HG03280 (cell line): ENCODE results near the gene MED9.
"Not testable (repeated sequence)": the region's sequence is repeated elsewhere in the genome, so short reads cannot be mapped to it uniquely, and the experiment has no call there.

Source experiments
- ATAC-seq: cut with Tn5 transposase; IDR thresholded peaks from one replicate; pipeline ENCODE4 v1.9.1; 2021; ENCODE audit warnings: mild to moderate bottlenecking, moderate library complexity; ENCODE audit not compliant: unreplicated experiment

Gene MED9, protein sequence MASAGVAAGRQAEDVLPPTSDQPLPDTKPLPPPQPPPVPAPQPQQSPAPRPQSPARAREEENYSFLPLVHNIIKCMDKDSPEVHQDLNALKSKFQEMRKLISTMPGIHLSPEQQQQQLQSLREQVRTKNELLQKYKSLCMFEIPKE

DNA sequence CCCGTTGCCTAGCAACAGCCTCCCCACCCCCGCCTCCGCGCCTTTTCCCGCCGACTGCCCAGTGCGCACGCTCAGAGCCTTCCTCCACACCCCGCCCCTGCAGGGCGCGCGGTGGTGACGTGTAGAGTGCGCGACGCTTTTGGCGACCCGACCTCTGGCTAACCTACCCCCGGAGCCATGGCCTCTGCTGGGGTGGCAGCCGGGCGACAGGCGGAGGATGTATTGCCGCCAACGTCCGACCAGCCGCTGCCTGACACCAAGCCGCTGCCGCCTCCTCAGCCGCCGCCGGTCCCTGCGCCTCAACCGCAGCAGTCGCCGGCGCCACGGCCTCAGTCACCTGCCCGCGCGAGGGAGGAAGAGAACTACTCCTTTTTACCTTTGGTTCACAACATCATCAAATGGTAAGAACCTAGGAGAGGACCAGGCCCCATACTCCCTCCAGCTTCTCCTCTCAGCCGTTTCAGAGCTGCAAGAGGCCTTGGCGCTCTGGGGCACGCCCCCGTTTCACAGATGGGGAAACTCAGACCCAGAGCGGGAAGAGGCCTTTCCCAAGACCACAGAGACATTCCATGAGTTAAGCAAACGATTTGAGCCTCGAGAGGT is at the start of gene MED9:
Gene MED9 (plus strand): TSS at position 136 of the 603 bp plus-strand sequence. CDS start 42 bp downstream, at position 178.
- ATAC-seq = peak; percentile 91

DNA sequence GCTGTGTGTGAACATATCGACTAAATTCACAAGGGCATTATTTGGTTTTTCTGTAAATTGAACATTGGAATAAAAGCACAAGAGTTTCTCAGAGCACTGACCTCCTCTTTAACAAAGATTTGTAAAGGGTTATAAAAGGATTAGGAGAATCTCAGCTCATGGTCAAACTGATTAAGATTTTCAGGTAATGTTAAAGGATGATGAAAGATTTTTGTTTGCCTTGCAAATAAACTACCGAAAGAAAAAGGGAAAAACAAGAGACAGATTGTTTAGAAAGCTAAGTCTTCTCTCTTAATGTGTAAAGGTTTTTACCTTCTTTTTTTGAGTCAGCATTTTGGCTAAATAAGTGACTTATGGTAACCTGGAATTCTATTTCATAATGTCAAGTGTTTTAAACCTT is 47.6 kb upstream of the MED9 start:
- ATAC-seq = no peak

DNA sequence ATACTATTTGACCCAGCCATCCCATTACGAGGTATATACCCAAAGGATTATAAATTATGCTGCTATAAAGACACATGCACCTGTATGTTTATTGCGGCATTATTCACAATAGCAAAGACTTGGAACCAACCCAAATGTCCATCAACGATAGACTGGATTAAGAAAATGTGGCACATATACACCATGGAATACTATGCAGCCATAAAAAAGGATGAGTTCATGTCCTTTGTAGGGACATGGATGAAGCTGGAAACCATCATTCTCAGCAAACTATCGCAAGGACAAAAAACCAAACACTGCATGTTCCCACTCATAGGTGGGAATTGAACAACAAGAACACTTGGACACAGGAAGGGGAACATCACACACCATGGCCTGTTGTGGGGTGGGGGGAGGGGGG is 45.9 kb upstream of the MED9 start:
- not testable (repeated sequence) for ATAC-seq

DNA sequence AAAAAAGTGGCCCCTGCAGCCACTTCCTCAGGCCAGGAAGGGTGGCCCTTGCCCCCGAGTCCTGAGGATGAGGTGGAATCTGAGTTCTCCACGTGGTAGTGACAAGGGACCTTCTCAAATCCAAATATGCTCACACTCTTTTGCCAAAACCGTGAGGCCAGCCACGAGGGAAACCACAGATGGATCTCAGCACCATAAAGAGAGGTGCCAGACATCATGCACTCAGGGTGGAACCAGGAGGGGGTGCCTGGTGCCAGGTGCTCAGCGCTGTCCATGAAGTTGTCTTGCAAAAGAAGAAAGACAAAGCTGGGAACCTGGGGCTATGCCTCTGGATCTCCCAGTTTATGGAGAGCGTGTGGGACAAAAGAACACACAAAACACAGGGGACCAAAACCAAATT is 45.2 kb upstream of the MED9 start:
- ATAC-seq = no peak

DNA sequence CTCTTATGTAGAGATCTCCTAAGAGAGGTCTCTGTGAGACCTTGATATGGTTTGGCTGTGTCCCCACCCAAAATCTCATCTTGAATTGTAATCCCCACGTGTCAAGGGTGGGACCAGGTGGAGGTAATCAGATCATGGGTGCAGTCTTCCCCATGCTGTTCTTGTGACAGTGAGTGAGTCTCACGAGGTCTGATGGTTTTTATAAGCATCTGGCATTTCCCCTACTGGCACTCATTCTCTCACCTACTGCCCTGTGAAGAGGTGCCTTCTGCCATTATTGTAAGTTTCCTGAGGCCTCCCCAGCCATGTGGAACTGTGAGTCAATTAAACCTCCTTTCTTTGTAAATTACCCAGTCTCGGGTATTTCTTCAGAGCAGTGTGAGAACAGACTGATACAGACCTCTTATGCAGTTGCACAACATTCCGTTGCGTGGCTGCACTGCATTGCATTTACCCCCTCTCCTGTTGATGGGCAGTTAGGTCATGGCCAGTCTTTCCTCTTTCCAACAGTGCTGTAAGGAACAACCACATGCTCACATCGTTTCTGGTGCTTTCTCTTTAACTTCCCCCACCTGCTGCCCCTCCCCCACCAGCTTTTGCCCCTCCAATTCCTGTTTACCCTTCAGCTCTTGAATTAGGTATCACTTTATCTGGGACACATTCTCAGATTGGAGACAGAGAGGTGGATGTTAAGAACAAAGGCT is 43.6 kb upstream of the MED9 start:
- ATAC-seq = no peak

DNA sequence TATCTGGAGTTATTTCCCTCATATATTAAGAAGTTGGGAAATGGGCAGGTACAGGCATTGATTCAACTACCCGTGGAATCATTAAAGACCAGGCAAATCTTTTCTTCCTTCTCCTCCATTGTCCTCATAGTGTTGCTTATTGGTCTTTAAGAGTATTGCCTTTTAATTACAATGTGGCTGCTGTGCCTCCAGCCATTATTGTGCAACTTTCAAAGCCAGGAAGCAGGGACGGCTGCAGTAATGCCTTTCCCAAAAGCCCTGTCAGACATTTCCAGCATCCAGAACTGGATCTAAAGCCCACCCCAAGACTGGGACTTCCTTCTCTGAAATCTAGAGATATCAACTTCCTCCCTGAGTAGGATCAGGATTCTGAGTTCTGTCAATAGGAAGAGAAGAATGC is 42.3 kb upstream of the MED9 start:
- no peak for ATAC-seq

DNA sequence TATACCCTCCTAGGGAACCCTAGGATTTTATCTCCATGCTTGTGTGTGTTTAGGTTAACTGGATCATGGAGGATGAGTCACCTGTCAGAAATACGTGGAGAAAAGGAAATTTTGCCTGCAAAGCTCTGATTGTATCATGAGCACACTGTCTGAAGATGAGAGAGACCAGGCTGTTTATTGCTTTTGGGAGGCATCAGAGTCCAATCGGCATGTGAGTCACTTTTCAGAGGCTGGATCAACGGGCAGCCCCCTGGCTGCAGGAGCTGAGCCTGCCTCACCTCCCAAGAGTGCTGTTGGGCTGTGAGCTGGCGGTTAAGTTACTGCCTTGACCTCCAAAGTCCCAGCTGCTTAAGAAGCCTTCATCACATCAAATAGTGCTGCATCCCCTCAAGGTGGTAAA is 41.5 kb upstream of the MED9 start:
- ATAC-seq = no peak

DNA sequence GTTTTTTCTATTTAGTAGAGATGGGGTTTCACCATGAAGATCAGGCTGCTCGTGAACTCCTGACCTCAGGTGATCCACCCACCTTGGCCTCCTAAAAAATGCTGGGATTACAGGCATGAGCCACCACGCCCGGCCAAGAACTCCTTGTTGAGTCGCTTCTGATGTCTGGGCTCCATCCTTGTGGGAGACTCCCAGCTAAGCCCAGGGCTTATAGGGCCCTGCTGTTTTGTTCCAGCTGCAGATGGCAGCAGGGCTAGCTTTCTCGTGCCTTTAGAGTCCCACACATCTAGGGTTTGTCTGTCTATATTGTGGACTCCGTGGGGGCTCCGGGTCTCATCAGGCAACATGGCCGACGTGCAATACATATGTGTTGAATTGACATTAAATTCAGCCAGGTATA is 39.3 kb upstream of the MED9 start:
- ATAC-seq = no peak

DNA sequence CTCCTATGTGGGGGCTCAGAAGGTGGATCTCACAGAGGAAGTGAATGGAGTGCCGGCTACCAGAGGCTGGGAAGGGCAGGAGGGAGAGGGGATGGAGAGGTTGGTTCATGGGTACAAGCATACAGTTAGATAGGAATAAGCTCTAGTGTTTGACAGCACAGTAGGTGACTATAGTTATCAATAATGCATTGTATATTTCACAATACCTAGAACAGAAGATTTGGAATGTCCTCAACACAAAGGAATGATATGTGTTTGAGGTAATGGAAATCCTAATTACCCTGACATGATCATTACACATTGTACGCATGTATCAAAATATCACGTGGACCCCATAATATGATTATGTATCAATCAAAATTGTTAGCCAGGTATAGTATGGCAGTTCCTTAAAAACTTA is 38.9 kb upstream of the MED9 start:
- no peak for ATAC-seq

DNA sequence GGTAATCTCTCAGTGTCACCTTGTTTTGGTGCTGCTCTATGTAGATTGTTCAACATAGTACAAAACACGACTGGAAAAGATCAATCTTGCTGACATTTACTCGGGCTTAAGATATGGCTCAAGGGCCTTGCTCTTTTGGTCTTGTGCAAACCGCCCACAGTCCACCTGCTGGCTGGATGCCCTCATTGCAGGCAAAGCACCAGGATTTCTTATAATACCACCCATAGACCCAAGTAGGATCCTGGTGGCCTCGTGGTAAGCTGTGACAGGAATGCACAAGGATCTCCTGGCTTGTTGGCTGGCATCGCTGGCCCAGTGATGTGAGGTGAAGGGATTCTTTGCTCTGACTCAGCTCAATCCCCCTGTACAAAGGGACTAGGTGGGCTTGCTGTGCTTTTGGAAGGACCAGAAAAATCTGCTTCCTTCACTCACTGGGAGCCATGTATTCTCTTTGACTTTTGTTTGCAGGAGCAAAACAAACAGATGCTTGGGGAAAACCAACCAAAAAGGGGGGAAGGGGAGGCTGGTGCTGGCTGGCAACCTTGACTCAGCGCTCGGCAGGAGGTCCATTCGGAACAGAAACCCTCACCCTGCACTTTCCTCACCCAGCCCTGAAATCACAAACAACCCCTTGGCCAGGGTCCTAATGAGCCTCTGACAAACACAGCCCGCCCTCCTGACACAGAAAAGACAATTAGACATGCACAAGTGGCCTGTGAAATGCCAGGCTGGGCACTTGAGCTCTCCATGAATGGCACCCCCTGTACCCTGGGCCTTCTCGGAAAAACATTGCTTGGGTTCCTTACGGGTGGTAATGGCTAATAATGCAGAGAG is 36.6 kb upstream of the MED9 start:
- no peak for ATAC-seq

DNA sequence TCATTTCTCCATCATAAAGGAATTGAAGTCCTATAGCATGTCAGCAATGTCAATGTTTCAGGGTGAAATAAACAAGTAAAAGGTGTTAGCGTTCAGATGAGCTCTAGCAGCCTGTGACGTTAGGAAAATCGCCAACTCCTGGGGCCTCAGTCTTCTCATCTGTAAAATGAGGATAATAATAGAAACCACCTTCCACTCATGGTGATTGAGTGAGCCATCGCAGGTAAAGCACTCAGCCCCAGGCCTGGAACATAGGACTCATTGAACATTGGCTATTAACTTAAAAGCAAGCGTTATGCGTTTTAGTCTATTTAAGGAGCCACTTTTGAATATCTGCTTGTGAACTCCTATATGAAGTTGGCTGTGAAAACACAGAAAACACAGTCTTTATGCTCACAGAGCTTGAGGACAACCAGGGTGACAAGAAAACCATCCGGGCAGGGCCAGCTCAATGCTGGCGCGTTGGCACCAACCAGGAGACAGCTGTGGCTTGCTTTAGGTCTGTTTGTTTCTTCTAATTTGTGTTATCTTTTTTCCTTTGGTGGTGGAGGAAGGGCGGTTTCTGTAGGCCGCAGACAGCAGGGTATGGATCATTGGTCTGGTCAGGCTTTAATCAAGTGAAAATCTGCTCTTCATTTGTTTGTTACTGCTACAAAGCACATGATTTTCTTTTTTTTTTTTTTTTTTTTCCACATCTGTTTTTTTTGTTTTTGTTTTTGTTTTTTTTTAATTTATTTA is 35.7 kb upstream of the MED9 start:
- no peak for ATAC-seq

DNA sequence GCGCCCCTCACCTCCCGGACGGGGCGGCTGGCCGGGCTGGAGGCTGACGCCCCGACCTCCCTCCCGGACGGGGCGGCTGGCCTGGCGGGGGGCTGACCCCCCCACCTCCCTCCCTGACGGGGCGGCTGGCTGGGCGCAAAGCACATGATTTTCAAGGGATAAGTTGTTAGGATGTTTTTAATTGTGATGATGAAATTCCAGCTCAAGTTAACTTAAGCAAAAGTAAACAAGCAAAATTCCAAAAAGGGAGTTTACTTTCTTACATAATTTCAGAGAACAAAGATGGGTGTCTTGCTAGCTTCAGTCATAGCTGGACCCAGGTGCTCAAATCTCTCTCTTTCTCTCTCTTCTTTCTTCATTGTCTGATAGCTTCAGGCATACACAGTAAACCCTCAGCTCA is 33.6 kb upstream of the MED9 start:
- no peak for ATAC-seq

DNA sequence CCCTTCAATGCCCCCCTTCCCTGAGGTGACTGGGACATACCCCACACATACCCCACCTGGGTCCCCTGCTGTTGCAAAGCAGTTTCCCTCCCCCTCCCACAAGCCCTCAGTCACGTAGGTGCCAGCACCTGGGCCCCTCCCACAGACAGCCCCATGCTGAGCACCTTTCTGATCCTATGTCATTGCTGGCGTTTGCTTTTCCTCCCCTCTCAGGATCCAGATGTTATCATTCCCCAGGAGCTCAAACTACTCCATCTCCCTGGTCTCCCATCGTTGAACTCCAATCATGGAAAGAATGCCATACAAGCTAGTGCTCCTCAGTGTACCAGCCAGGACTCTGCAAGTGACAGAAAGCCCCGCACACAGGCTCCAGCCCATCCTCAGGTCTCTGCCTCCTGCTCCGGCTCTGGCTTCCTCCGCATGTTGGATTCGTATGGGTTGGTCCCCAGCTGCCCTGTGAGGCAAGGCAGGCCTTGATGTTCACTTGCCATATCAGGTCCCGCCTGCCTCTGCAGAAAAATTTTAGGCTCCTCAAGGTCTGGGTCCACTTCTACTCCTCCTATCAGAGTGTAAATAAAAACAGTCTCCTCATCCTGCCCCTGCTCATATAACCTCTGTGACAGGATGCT is 31.4 kb upstream of the MED9 start:
- no peak for ATAC-seq

DNA sequence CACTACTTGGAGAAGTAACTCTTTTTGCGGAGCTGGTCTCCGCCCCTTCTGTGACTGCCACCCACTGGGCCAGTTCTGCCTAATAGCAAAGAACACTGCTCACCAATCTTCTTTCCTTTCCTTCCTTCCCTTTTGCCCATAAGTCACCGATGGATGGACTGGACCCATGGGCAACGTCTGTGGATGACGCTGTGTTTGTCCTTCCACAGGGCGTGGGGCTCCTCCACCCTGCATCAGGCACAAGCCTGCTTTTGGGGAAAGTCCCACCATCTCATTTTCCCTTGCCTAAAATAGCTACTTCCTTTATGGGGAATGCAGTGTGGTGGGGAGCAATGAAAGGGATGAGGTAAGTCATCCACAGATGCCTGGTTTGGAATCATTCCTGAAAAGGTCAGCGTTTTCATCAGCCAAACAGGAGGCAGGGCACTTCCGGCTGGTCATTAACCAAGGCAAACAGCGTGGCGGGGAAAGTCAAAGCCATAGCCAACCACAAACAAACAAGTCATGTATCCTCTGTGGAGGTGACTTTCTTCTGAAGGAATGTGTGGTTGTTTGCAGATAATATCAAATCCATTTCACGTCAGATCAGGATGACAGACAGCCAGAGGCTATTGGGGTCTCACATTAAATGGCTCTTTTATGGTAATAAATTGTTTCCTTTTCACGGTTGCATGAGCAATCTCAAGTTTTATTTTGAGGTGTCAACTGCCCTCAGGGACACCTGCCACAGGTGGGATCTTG is 30.7 kb upstream of the MED9 start:
- ATAC-seq = no peak

DNA sequence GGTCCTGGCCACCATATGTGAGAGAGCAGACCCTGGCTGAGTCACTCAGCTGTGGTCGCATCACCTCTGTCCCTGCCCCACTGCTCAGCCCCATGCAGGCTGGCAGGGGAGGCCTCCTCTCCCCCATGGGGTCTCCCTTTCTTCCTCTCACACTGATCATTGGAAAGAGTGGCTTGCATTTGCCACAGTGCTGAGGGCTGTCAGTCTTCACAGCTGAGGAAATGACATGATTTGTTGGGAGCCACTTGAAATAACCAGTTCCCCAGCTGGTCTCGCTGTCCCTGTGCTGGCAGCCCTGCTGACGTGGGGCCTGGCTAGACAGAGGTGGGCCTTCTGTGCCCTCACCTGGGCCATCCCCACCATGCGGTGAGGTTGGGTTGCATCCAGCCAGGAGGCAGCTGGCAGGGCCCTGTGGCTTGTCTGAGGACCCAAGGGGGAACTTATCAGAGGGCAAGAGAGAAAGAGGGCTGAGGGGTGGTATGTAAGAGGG is 30.1 kb upstream of the MED9 start:
- ATAC-seq = no peak

DNA sequence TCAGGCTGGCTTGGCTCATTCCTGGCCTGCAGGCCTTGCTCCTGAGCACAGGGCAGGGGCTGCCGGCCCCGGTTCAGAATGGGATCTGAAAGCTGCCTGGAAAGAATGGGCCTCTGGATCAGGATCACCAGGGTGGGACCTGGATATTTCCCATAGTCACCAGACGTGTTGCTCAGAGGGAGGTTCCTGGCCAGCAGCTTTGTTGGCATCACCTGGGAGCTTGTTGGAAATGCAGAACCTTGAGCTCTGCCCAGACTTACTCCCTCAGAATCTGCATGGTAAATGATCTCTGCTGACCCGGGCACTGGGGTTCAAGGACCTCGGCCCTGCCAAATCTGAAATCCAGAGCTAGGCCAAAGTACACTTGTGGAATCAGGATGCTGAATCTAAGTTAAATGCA is 29.5 kb upstream of the MED9 start:
- no peak for ATAC-seq

DNA sequence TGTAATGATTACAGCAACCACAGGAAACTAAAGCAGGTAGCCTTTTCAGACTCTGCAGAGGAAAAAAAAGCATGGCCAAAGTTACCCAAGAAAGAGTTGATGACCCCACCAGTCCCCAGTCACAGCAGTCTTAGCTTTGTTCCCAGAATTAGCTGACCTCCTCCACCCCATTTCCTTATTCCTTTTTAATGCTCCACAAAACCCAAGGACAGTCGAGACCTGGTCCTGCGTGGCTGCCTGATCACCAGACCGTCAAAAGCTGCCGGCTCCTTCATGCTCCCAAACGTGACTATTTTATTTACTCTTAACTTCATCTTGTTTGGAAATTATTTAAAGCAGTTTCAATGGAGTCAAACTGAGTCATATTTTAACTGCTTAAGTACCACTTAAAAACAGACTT is 28.7 kb upstream of the MED9 start:
- ATAC-seq = no peak

DNA sequence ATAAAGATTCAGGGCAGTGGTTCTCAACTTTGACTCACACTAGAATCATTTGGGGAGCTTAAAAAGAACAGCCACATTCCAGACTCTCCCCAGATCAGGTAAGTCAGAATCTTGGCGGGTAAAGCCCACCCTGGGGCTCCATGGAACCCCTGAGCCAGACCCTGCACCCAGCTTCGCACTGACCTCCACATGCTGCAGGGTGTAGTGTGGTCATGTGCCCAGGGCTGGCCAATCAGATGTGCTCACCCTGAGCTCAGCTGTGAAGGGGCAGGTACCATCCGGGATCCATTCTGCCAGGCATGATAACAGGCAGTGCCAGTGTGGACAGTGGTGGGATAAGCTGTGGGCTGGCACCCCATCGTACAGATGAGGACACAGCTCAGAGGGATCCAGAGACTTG is 28.1 kb upstream of the MED9 start:
- ATAC-seq = no peak

DNA sequence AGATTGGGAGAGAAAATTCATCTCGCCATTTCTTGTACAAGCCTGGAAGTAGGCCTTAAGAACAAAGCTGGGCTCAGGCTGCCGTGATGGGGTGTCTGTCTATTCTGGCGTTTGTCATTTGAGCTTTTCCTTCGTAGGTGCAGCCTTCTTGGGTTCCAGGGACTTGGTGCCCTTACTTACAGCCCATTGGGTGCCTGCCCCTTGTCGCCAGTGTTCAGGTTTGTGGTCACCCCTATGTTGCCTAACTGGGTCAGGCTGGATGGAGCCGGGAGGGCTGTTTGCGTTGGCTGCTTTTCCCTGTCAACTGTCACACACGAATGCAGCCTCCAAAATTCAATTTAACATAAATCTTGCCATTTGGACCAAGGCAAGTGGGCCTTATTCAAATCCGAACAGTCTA is 23.7 kb upstream of the MED9 start:
- ATAC-seq = no peak

DNA sequence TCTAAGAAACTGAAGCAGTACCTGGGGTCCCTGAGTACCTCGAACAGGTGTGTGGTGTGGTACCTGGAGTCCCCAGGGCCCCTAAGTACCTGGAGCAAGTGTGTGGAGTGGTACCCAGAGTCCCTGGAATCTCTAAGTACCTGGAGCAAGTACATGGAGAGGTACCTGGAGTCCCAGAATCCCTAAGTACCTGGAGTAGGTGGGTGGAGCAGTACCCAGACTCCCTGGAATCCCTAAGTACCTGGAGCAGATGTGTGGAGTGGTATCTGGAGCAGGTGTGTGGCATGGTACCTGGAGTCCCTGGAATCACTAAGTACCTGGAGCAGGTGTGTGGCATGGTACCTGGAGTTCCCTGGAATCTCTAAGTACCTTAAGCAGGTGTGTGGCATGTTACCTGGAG is 22.5 kb upstream of the MED9 start:
- no peak for ATAC-seq
